Sigmoid colon (tissue), 7 donors: ENCODE measurements around the gene TSPYL1. TPM values are rescaled to one million over a fixed set of nuclear protein-coding genes. Genes with fewer than 3 reads are reported as not detected.
A peak's percentile ranks its signal among the peaks of the same experiment; 100 is the strongest.

Experiments used
- DNase-seq: peaks from one replicate; pipeline ENCODE4 v3.0.0-alpha.2; 2019
- H3K27ac ChIP-seq, 4 donors: fragments of 200-600 bp; sonication (generic); one replicate each; pipeline ENCODE4 v1.5.1; 2016 to 2019; ENCODE audit warnings: mild to moderate bottlenecking in 1 of 4
- H3K27me3 ChIP-seq, 3 donors: fragments of 200-600 bp; sonication (generic); one replicate each; pipeline ENCODE4 v1.5.1; 2019; ENCODE audit warnings: mild to moderate bottlenecking in 1 of 3
- H3K36me3 ChIP-seq, 4 donors: fragments of 200-600 bp; sonication (generic); one replicate each; pipeline ENCODE4 v1.5.1; 2016 to 2019
- H3K4me1 ChIP-seq, 4 donors: fragments of 200-600 bp; sonication (generic); one replicate each; pipeline ENCODE4 v1.5.1; 2017 to 2019
- H3K4me3 ChIP-seq, 4 donors: fragments of 200-600 bp; sonication (generic); one replicate each; pipeline ENCODE4 v1.5.1; 2017 to 2019; ENCODE audit warnings: mild to moderate bottlenecking in 2 of 4, moderate library complexity in 1 of 4
- H3K9me3 ChIP-seq, 4 donors: fragments of 200-600 bp in 3 of 4; sonication (generic) in 3 of 4; one replicate each; pipeline versions ENCODE4 v1.5.1 to v1.6.1; 2013 to 2019
- EP300 ChIP-seq, 4 donors: sonication (generic); formaldehyde crosslinking; IDR thresholded peaks; one replicate each; pipeline ENCODE4 v1.6.1; 2017; ENCODE audit warnings: antibody characterized with exemption in 4 of 4
- POLR2A ChIP-seq, 2 donors: fragments of 450-650 bp; IDR thresholded peaks; one replicate each; pipeline ENCODE4 v1.6.1; 2016; ENCODE audit warnings: antibody characterized with exemption in 2 of 2, mild to moderate bottlenecking in 2 of 2, moderate library complexity in 2 of 2
- POLR2AphosphoS5 ChIP-seq, 4 donors: sonication (generic); formaldehyde crosslinking; IDR thresholded peaks; one replicate each; pipeline ENCODE4 v1.6.1; 2017; ENCODE audit warnings: antibody characterized with exemption in 4 of 4
- WGBS, 2 donors: extraction: QIAGEN DNeasy Blood & Tissue Kit; methylation state at CpG; one replicate each; pipeline ENCODE4 v1.1.7; 2013; 5-methylcytosine and 5-hydroxymethylcytosine counted together
- intact Hi-C: fragments of 100-400 bp; cut with DNase I; formaldehyde crosslinking; loops from one replicate; pipeline ENCODE4 v1.15.1; 2023
- polyA plus RNA-seq, 3 donors: library from polyadenylated mRNA; stranded (reverse); fragments of 200-250 nt; gene quantifications; one replicate each; pipeline ENCODE4 v1.2.3, GENCODE V29; 2013
- total RNA-seq, 4 donors: library from RNA; depleted of rRNA; stranded (reverse); fragments of >200 nt; gene quantifications; one replicate each; pipeline ENCODE4 v1.1.0, GENCODE V29; 2016
- TF ChIP-seq, protein P1 (sequence below), 4 experiments: fragments of 450-650 bp in 3 of 4; fragments of 200-600 bp in 1 of 4; IDR thresholded peaks; one replicate each; pipeline ENCODE4 v1.5.1; 2016 to 2019; ENCODE audit warnings: antibody characterized with exemption in 4 of 4, mild to moderate bottlenecking in 3 of 4, moderate library complexity in 2 of 4
- donor health status: healthy with polysubstance abuse.
- donor health status: Bipolar disorder and iron deficiency.
- donor health status: healthy.

Gene TSPYL1
- total and polyA plus RNA-seq, 7 donors = 24.6 to 79.6 (median 52.8) TPM

DNA sequence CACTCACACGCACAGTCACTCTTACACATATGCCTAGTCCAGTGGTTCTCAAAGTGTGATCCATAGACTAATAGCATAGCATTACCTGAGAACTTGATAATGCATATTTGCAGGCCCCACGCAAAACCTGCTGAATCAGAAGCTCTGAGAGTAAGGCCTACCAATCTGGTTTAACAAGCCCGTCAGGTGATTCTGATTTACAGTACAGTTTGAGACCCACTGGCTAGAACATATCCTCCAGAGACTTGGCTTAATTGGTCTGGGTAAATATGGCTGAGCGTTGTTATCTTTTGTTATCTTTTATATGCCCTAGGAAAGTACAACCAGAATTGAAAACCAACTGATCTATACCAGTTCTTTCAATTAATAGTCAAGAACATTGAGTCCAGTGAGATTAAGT, 35.4 kb downstream of the TSPYL1 start:
- TF ChIP-seq, protein P1, sequence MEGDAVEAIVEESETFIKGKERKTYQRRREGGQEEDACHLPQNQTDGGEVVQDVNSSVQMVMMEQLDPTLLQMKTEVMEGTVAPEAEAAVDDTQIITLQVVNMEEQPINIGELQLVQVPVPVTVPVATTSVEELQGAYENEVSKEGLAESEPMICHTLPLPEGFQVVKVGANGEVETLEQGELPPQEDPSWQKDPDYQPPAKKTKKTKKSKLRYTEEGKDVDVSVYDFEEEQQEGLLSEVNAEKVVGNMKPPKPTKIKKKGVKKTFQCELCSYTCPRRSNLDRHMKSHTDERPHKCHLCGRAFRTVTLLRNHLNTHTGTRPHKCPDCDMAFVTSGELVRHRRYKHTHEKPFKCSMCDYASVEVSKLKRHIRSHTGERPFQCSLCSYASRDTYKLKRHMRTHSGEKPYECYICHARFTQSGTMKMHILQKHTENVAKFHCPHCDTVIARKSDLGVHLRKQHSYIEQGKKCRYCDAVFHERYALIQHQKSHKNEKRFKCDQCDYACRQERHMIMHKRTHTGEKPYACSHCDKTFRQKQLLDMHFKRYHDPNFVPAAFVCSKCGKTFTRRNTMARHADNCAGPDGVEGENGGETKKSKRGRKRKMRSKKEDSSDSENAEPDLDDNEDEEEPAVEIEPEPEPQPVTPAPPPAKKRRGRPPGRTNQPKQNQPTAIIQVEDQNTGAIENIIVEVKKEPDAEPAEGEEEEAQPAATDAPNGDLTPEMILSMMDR (IDR thresholded peaks at IDR 0.05) = no peak
- TF ChIP-seq POLR2AphosphoS5 (IDR thresholded peaks at IDR 0.05) (no peak), POLR2A (IDR thresholded peaks at IDR 0.05) (no peak), EP300 (IDR thresholded peaks at IDR 0.05) (no peak)
- Histone ChIP-seq H3K4me1 (peaks cover 0 to 9% (median 0%) of the 10 kb centered on the region in 4 donors), H3K36me3 (peaks cover 0 to 6% (median 0%) of the 10 kb centered on the region in 4 donors), H3K27ac (no peak overlapping the region), H3K4me3 (no peak overlapping the region), H3K27me3 (no peaks in the 10 kb centered on the region), H3K9me3 (no peaks in the 10 kb centered on the region)
- DNase-seq = no peak
- WGBS, 2 donors = 44 to 81% methylated on average over 4 of the region's 4 CpGs
- intact Hi-C loops = no loop called here

DNA sequence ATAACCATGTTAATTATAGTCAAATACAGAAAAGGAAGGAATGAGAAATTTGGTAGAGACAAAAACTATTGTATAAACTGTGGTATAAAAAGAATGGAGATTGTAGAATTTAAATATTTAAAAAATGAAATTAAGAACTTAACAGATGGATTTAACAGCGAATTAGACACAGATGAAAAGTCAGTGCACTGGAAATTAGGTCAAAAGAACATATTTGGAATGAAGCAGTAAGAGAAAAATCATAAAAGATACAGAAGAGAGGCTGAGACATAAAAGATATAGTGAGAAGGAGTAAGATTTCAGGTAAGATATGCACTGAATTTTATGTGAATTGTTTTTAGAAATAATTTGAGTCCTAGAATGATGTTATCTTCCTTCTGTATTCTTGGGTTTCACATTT, 39.9 kb downstream of the TSPYL1 start:
- TF ChIP-seq, protein P1 (IDR thresholded peaks at IDR 0.05) = no peak
- TF ChIP-seq EP300 (IDR thresholded peaks at IDR 0.05) (no peak), POLR2AphosphoS5 (IDR thresholded peaks at IDR 0.05) (no peak), POLR2A (IDR thresholded peaks at IDR 0.05) (no peak)
- H3K4me1 ChIP-seq = no peaks in the 10 kb centered on the region
- no peak overlapping the region for H3K4me3 ChIP-seq
- no peak overlapping the region for H3K27ac ChIP-seq
- no peaks in the 10 kb centered on the region for H3K27me3 ChIP-seq
- WGBS, 2 donors = 100% methylated on average over 1 of the region's 1 CpG
- peaks cover 0 to 19% (median 0%) of the 10 kb centered on the region in 4 donors for H3K36me3 ChIP-seq
- DNase-seq = no peak
- no peaks in the 10 kb centered on the region for H3K9me3 ChIP-seq
- intact Hi-C loops = no loop called here

DNA sequence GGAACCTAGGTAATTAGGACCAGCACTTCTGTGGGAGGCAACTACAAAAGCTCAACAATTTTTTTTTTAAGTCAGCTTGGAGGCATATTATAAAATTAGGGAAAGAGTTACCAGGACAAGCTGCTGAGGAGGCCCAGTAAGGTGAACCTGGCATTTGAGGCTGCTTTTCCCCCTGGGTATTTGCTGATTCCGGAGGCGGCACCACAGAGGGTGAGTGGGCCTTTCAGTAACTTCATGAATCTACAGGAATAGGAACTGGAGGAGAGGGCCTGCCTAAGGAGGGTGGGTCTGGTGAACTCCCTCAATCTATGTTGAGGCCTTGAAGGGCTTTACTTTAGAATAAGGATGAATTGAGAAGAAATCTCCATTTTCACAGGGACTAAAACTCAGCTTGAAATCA, 40.5 kb downstream of the TSPYL1 start:
- intact Hi-C loops = no loop called here
- 97 to 100% methylated on average over 2 of the region's 2 CpGs for WGBS, 2 donors

DNA sequence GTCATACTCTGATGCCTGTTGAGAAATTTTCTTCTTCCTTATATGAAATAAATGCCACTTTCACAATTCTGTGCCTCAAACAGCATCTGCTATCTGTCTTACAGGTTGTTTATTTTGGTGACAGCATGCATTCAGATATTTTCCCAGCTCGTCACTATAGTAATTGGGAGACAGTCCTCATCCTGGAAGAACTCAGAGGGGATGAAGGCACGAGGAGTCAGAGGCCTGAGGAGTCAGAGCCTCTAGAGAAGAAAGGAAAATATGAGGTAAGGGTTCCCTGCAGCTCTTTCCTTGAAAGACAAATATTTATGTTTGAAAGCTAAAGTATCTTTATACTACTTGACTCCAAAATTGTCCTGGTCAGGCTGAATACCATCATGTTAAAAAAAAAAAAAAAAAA, 41.6 kb downstream of the TSPYL1 start:
- DNase-seq = no peak
- no peaks in the 10 kb centered on the region for H3K9me3 ChIP-seq
- WGBS, 2 donors = 82 to 87% methylated on average over 2 of the region's 2 CpGs
- no peak overlapping the region for H3K27ac ChIP-seq
- H3K4me1 ChIP-seq = no peaks in the 10 kb centered on the region
- H3K36me3 ChIP-seq = peaks cover 0 to 19% (median 0%) of the 10 kb centered on the region in 4 donors
- intact Hi-C loops = no loop called here
- no peak overlapping the region for H3K4me3 ChIP-seq
- TF ChIP-seq POLR2A (IDR thresholded peaks at IDR 0.05) (no peak), EP300 (IDR thresholded peaks at IDR 0.05) (no peak), POLR2AphosphoS5 (IDR thresholded peaks at IDR 0.05) (no peak)
- TF ChIP-seq, protein P1 (IDR thresholded peaks at IDR 0.05) = no peak
- no peaks in the 10 kb centered on the region for H3K27me3 ChIP-seq

More for the DNA sequence above, 40.5 kb downstream of the TSPYL1 start:
- DNase-seq = peak; percentile 54
- Histone ChIP-seq H3K4me3 (no peak overlapping the region), H3K27ac (no peak overlapping the region), H3K36me3 (peaks cover 0 to 19% (median 0%) of the 10 kb centered on the region in 4 donors), H3K27me3 (no peaks in the 10 kb centered on the region), H3K4me1 (no peaks in the 10 kb centered on the region), H3K9me3 (no peaks in the 10 kb centered on the region)
- no peak for TF ChIP-seq POLR2AphosphoS5 (IDR thresholded peaks at IDR 0.05)
- TF ChIP-seq, protein P1 (IDR thresholded peaks at IDR 0.05) = no peak
- TF ChIP-seq EP300 (IDR thresholded peaks at IDR 0.05) = no peak
- TF ChIP-seq POLR2A (IDR thresholded peaks at IDR 0.05) = no peak

DNA sequence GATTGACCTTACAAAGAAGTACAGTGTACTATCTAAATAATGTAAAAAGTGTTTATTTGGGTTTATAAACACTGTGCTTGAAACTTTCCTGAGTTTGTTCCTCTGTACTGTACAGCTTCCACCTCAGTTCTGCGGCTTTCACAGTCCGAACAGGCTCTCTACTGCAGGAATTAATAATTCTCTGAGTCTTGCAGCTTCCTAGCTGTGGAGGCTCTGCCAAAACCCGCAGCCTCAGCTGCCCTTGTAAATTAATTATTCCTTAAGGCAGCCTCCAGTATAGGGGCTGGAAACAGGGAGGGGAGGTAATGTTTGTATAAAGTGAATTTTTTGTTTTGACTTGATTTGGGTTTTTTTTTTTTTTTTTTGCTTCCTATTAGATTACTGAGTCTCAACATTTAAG, 45.0 kb downstream of the TSPYL1 start:
- Histone ChIP-seq H3K36me3 (peaks cover 0 to 17% (median 0%) of the 10 kb centered on the region in 4 donors), H3K4me1 (no peaks in the 10 kb centered on the region), H3K27ac (no peak overlapping the region), H3K9me3 (no peaks in the 10 kb centered on the region), H3K27me3 (no peaks in the 10 kb centered on the region), H3K4me3 (no peak overlapping the region)
- intact Hi-C loops = no loop called here
- 80 to 87% methylated on average over 3 of the region's 3 CpGs for WGBS, 2 donors
- TF ChIP-seq, protein P1 (IDR thresholded peaks at IDR 0.05) = no peak
- TF ChIP-seq POLR2AphosphoS5 (IDR thresholded peaks at IDR 0.05) (no peak), EP300 (IDR thresholded peaks at IDR 0.05) (no peak), POLR2A (IDR thresholded peaks at IDR 0.05) (no peak)
- no peak for DNase-seq
